ENCODE data around the gene GRK6. TPM values are rescaled to one million over a fixed set of nuclear protein-coding genes. Genes with fewer than 3 reads are reported as not detected.
"Not testable (repeated sequence)": the region's sequence is repeated elsewhere in the genome, so short reads cannot be mapped to it uniquely, and the experiment has no call there.

GRK6 gene
- total RNA-seq, 1 donor from 2014 or later = 20.6 TPM

DNA sequence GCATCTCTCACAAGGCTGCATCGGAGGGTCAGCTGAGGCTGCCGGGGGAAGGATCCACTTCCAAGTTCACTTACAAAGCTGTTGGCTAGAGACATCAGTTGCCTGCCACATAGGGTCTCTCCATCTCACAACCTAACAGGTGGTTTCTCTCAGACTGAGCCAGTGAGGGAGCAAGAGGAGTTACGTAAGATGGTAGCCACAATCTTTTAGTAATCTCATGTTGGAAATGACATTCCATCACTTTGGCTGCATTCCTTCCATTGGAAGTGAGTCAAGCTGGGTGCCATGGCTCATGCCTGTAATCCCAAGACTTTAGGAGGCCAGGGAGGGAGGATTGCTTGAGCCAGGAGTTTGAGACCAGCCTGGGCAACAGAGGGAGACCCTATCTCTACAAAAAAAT lies 7.4 kb upstream of the GRK6 start:
- intact Hi-C loops (cut with DNase I) = no loop called here
- Histone ChIP-seq H3K9me3 (no peaks in the 10 kb centered on the region), H3K4me3 (no peak overlapping the region), H3K27me3 (no peaks in the 10 kb centered on the region), H3K27ac (no peak overlapping the region), H3K36me3 (no peaks in the 10 kb centered on the region), H3K4me1 (no peaks in the 10 kb centered on the region)
- TF ChIP-seq CTCF (IDR thresholded peaks at IDR 0.05) = no peak
- DNase-seq (ENCODE audit: low spot score in 2 of 2) = no peak

DNA sequence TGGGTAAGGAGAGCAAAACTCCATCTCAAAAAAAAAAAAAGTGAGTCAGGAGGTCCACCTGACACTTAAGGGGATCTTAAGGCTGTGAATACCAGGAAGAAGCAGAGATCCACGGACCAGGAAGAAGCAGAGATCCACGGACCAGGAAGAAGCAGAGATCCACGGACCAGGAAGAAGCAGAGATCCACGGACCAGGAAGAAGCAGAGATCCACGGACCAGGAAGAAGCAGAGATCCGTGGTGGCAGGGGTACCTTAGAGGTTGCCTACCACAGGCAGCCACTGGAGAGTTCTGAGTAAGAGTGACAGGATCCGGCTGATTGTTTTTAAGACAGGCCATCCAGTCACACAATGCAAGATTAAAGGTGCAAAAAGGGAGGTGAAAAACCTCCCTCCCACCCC lies 6.0 kb upstream of the GRK6 start:
- H3K27me3 ChIP-seq; H3K27ac ChIP-seq; H3K4me3 ChIP-seq; H3K36me3 ChIP-seq; H3K4me1 ChIP-seq; DNase-seq (ENCODE audit: low spot score in 2 of 2); H3K9me3 ChIP-seq: not testable (repeated sequence)
- intact Hi-C loops (cut with DNase I) = loop anchor here (10.0 kb wide), 1 partner anchor 784 kb away; the partner anchor contains the start of gene HNRNPAB

DNA sequence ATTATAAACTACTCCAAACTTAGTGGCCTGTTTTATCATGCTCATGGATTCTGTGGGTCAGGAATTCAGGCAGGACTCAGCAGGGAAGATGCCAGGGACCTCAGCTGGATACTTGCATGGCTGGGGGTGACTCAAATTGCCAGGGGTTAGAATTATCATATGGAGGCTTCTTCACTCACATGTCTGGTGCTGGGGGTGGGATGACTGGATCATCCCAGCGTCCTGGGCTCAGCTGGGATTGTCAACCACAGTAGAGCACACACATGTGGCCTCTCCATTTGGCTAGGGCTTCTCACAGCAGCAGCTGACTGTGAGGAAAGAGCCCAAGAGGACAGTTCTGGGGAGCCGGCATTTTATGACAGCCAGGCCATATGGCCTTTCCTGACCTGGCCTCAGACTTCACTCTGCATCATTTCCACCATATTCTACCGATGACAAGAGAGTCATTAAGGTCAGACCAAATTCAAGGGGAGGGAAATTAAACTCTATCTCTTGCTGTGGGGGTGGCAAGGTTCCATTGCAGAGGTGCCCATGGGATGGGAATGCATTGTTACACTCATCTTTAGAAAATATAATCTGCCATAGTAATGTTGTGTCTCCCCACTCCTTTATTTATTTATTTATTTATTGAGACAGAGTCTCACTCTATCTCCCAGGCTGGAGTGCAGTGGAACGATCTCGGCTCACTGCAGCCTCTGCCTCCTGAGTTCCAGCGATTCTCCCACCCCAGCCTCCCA lies 5.2 kb upstream of the GRK6 start:
- Histone ChIP-seq H3K9me3 (no peaks in the 10 kb centered on the region), H3K27me3 (no peaks in the 10 kb centered on the region), H3K27ac (no peak overlapping the region), H3K4me1 (peaks cover 3 to 5% of the 10 kb centered on the region in 2 donors), H3K4me3 (no peak overlapping the region), H3K36me3 (no peaks in the 10 kb centered on the region)
- DNase-seq (ENCODE audit: low spot score in 2 of 2) = no peak
- no peak for TF ChIP-seq CTCF (IDR thresholded peaks at IDR 0.05)
- intact Hi-C loops (cut with DNase I) = loop anchor here (10.0 kb wide), 1 partner anchor 784 kb away; the partner anchor contains the start of gene HNRNPAB

GRCh38 chr5:177423671-177424070 lies 2.8 kb upstream of the GRK6 start:
- no peaks in the 10 kb centered on the region for H3K9me3 ChIP-seq
- H3K27me3 ChIP-seq = no peaks in the 10 kb centered on the region
- no peaks in the 10 kb centered on the region for H3K36me3 ChIP-seq
- H3K4me3 ChIP-seq = no peak overlapping the region
- no peak overlapping the region for H3K27ac ChIP-seq
- H3K4me1 ChIP-seq = peaks cover 14 to 15% of the 10 kb centered on the region in 2 donors
- TF ChIP-seq CTCF (IDR thresholded peaks at IDR 0.05) = no peak
- no peak for DNase-seq (ENCODE audit: low spot score in 2 of 2)
- intact Hi-C loops (cut with DNase I) = loop anchor here (10.0 kb wide), 1 partner anchor 781 kb away; the partner anchor contains the start of gene HNRNPAB

- no peak for TF ChIP-seq CTCF (IDR thresholded peaks at IDR 0.05)
- intact Hi-C loops (cut with DNase I) = loop anchor here (10.0 kb wide), 1 partner anchor 780 kb away; the partner anchor contains the start of gene HNRNPAB
- Histone ChIP-seq H3K27ac (peak overlapping the region; percentile 82 to 83), H3K36me3 (peaks cover 0 to 2% of the 10 kb centered on the region in 2 donors), H3K4me1 (peaks cover 14 to 15% of the 10 kb centered on the region in 2 donors), H3K27me3 (no peaks in the 10 kb centered on the region), H3K4me3 (peak overlapping the region; percentile 46 to 62), H3K9me3 (no peaks in the 10 kb centered on the region)
- DNase-seq (ENCODE audit: low spot score in 2 of 2) = no peak
Measured at GRCh38 chr5:177425196-177425800, 1.2 kb upstream of the GRK6 start.

Data from ascending aorta (tissue), 2 donors.